Measurements from ENCODE around the gene ZNF446. TPM values are rescaled to one million over a fixed set of nuclear protein-coding genes. Genes with fewer than 3 reads are reported as not detected.

Gene ZNF446
- total and polyA plus RNA-seq, 9 of the 15 experiments (the other 6 are each of a cell fraction or from before 2014, with no cell fraction given): 0.07 to 4.8 (median 1.2) TPM

GRCh38 chr19:58519355-58520256 is 43.5 kb downstream of the ZNF446 start, which contains the start of gene ZBTB45 (continued):
- TF ChIP-seq USF2 (CRISPR knock-in tag; IDR thresholded peaks at IDR 0.05): peak; percentile 18
- TF ChIP-seq ZNF184 (CRISPR knock-in tag; IDR thresholded peaks at IDR 0.05): no peak
- TF ChIP-seq NR2C1 (IDR thresholded peaks at IDR 0.05): peak; percentile 89
- TF ChIP-seq NR2C1 (tag; IDR thresholded peaks at IDR 0.05): peak; percentile 91
- TF ChIP-seq POLR2G (IDR thresholded peaks at IDR 0.05; ENCODE audit: low read depth, low read length): peak; percentile 96
- peak; percentile 34 for TF ChIP-seq CBFA2T3 (IDR thresholded peaks at IDR 0.05)
- no peak for TF ChIP-seq ELK3 (CRISPR knock-in tag; IDR thresholded peaks at IDR 0.05)
- no peak for TF ChIP-seq ZNF280B (CRISPR knock-in tag; IDR thresholded peaks at IDR 0.05)
- peak; percentile 95 for TF ChIP-seq TBP (optimal IDR thresholded peaks at IDR 0.05; ENCODE audit: low read depth, low read length)
- TF ChIP-seq ZNF830 (CRISPR knock-in tag; IDR thresholded peaks at IDR 0.05): no peak
- peak; percentile 73; the same call in 1 of the 2 replicates for TF ChIP-seq FOXJ2 (tag; IDR thresholded peaks at IDR 0.05)
- peak; percentile 83 to 85 for TF ChIP-seq RAD21 (CRISPR knock-in tag; conservative IDR thresholded peaks at IDR 0.05 in 1 of 2, IDR thresholded peaks at IDR 0.05 in 1 of 2)
- peak; percentile 60 for TF ChIP-seq ARID1B (IDR thresholded peaks at IDR 0.05)
- no peak for TF ChIP-seq RBM39 (optimal IDR thresholded peaks at IDR 0.05; ENCODE audit: low read depth, low read length)
- TF ChIP-seq CBFB (CRISPR knock-in tag; IDR thresholded peaks at IDR 0.05): peak; percentile 99
- peak; percentile 93 for TF ChIP-seq NR2C2 (CRISPR knock-in tag; IDR thresholded peaks at IDR 0.05)
- TF ChIP-seq NR2C2 (tag; IDR thresholded peaks at IDR 0.05): peak; percentile 95
- TF ChIP-seq XRCC3 (IDR thresholded peaks at IDR 0.05): no peak
- peak; percentile 59 for TF ChIP-seq SMC3 (conservative IDR thresholded peaks at IDR 0.05; ENCODE audit: insufficient read depth, low read depth, low read length)
- TF ChIP-seq CCNT2 (IDR thresholded peaks at IDR 0.05; ENCODE audit: borderline replicate concordance, extremely low read depth, insufficient read length, low read depth, low read length): peak; percentile 52
- TF ChIP-seq TSC22D4 (tag; IDR thresholded peaks at IDR 0.05): no peak
- no peak for TF ChIP-seq MITF (IDR thresholded peaks at IDR 0.05)
- no peak for TF ChIP-seq ILK (tag; IDR thresholded peaks at IDR 0.05; ENCODE audit: borderline replicate concordance, low read depth)
